ENCODE data around the gene SERPINA4.
A peak's percentile ranks its signal among the peaks of the same experiment; 100 is the strongest.

SERPINA4 gene

DNA sequence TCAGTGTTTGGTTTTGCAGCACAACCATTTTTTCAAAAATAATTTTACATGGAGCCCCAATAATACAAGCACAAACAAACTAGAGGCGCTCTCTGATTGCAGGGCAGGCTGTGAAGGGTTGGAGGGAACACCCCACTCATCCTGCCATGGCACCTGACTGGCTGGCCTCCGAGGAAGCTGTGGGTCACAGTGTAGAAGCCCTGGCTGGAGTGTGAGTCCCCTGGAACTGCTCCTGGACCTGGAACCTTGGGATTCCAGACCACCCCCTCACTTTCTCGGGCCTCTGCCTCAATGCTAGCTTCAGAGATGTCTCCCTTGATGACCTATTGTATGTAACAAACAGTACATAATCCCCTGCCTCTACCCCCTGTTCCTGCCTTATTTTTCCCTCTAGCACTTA is 37.1 kb upstream of the SERPINA4 start:
- Histone ChIP-seq H3K36me3 (ENCODE audit: control insufficient read depth, low read length) (no peaks in the 10 kb centered on the region), H3K9me3 (ENCODE audit: control insufficient read depth, insufficient read depth, low read length) (no peaks in the 10 kb centered on the region), H3K4me1 (ENCODE audit: control insufficient read depth, low read length) (no peaks in the 10 kb centered on the region; the same call in 1 of the 2 replicates), H3F3A (ENCODE audit: control insufficient read depth, insufficient read depth) (no peaks in the 10 kb centered on the region), H3K9me2 (replicated peaks; ENCODE audit: control insufficient read depth, low read length) (no peaks in the 10 kb centered on the region), H3K4me3 (ENCODE audit: low read length) (no peak overlapping the region), H3K79me2 (ENCODE audit: control insufficient read depth, low read length) (no peaks in the 10 kb centered on the region), H4K20me1 (ENCODE audit: control insufficient read depth, insufficient read depth, low read depth, low read length) (no peaks in the 10 kb centered on the region), H3K27ac (ENCODE audit: low read depth, low read length) (no peak overlapping the region), H3K27me3 (ENCODE audit: control insufficient read depth, low read length) (0 out of 2 replicates have a peak, but pooled peaks cover 3% of the 10 kb centered on the region), H3K4me2 (ENCODE audit: low read length) (no peak overlapping the region)
- no peak for TF ChIP-seq CTCF (IDR thresholded peaks at IDR 0.05; ENCODE audit: low read depth, low read length, poor library complexity, severe bottlenecking)
- TF ChIP-seq EZH2phosphoT487 (IDR thresholded peaks at IDR 0.05; ENCODE audit: borderline replicate concordance, low read length): no peak

GRCh38 chr14:94531187-94531586 is 30.1 kb upstream of the SERPINA4 start:
- TF ChIP-seq EZH2phosphoT487 (IDR thresholded peaks at IDR 0.05; ENCODE audit: borderline replicate concordance, low read length) (no peak), CTCF (IDR thresholded peaks at IDR 0.05; ENCODE audit: low read depth, low read length, poor library complexity, severe bottlenecking) (no peak)
- Histone ChIP-seq H3K27me3 (ENCODE audit: control insufficient read depth, low read length) (no peaks in the 10 kb centered on the region), H3K9me3 (ENCODE audit: control insufficient read depth, insufficient read depth, low read length) (peaks cover 6% of the 10 kb centered on the region)

DNA sequence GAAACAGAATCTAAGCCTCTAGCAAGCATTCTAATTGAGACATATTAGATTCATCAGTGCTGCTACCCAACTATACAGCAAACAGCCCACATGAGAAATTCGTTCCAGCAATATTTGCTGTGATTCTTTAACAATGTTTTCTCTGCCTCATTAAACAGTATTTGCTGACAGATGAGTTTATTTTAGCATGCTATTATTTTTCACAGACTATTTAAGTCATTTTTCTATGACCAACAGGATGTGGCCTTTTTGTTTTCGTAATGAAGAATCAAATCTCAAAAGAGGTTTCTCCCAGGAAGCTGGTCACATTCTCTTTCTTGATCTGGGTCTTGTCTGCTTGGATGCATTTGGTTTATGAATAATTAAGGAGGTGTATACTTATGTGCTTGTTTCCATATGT is 28.8 kb upstream of the SERPINA4 start:
- Histone ChIP-seq H3F3A (ENCODE audit: control insufficient read depth, insufficient read depth) (peaks cover 8% of the 10 kb centered on the region), H4K20me1 (ENCODE audit: control insufficient read depth, insufficient read depth, low read depth, low read length) (no peaks in the 10 kb centered on the region), H3K36me3 (ENCODE audit: control insufficient read depth, low read length) (0 out of 2 replicates have a peak, but pooled peaks cover 2% of the 10 kb centered on the region), H3K4me1 (ENCODE audit: control insufficient read depth, low read length) (peaks cover 62% of the 10 kb centered on the region), H3K27ac (ENCODE audit: low read depth, low read length) (peak overlapping the region; percentile 73), H3K27me3 (ENCODE audit: control insufficient read depth, low read length) (no peaks in the 10 kb centered on the region), H3K4me2 (ENCODE audit: low read length) (peak overlapping the region; percentile 63), H3K9me3 (ENCODE audit: control insufficient read depth, insufficient read depth, low read length) (peaks cover 6% of the 10 kb centered on the region), H3K79me2 (ENCODE audit: control insufficient read depth, low read length) (no peaks in the 10 kb centered on the region), H3K9me2 (replicated peaks; ENCODE audit: control insufficient read depth, low read length) (no peaks in the 10 kb centered on the region), H3K4me3 (ENCODE audit: low read length) (peak overlapping the region; percentile 36)
- TF ChIP-seq EZH2phosphoT487 (IDR thresholded peaks at IDR 0.05; ENCODE audit: borderline replicate concordance, low read length) (no peak), CTCF (IDR thresholded peaks at IDR 0.05; ENCODE audit: low read depth, low read length, poor library complexity, severe bottlenecking) (no peak)

More at GRCh38 chr14:94531187-94531586, 30.1 kb upstream of the SERPINA4 start:
- Histone ChIP-seq H3K4me1 (ENCODE audit: control insufficient read depth, low read length) (peaks cover 55% of the 10 kb centered on the region), H4K20me1 (ENCODE audit: control insufficient read depth, insufficient read depth, low read depth, low read length) (no peaks in the 10 kb centered on the region), H3K36me3 (ENCODE audit: control insufficient read depth, low read length) (0 out of 2 replicates have a peak, but pooled peaks cover 2% of the 10 kb centered on the region), H3K79me2 (ENCODE audit: control insufficient read depth, low read length) (no peaks in the 10 kb centered on the region), H3K27ac (ENCODE audit: low read depth, low read length) (no peak overlapping the region), H3K9me2 (replicated peaks; ENCODE audit: control insufficient read depth, low read length) (no peaks in the 10 kb centered on the region), H3F3A (ENCODE audit: control insufficient read depth, insufficient read depth) (peaks cover 8% of the 10 kb centered on the region), H3K4me2 (ENCODE audit: low read length) (no peak overlapping the region), H3K4me3 (ENCODE audit: low read length) (no peak overlapping the region)
